Jurkat, Clone E6-1 (cell line): ENCODE results near the gene FAM193B.
A peak's percentile ranks its signal among the peaks of the same experiment; 100 is the strongest.
"Not testable (repeated sequence)": the region's sequence is repeated elsewhere in the genome, so short reads cannot be mapped to it uniquely, and the experiment has no call there.

ENCODE experiments used
- DNase-seq: peaks from one replicate; pipeline ENCODE4 v3.0.0-alpha.2; 2011; ENCODE audit warnings: low read depth, low spot score
- H3K4me3 ChIP-seq: 2 replicates; pipeline ENCODE4 v1.5.1; 2011; ENCODE audit warnings: mild to moderate bottlenecking, low read length, control low read depth, moderate library complexity

The FAM193B gene

GRCh38 chr5:177590406-177590805 lies 36.0 kb upstream of the FAM193B start:
- DNase-seq: no peak
- no peak overlapping the region for H3K4me3 ChIP-seq

- no peak for DNase-seq
- H3K4me3 ChIP-seq: no peak overlapping the region
Measured at GRCh38 chr5:177588413-177588909, 34.1 kb upstream of the FAM193B start.

GRCh38 chr5:177578316-177578715 lies 24.0 kb upstream of the FAM193B start:
- no peak for DNase-seq
- no peak overlapping the region for H3K4me3 ChIP-seq

- no peak overlapping the region for H3K4me3 ChIP-seq
- no peak for DNase-seq
Measured at GRCh38 chr5:177576169-177576568, 21.8 kb upstream of the FAM193B start.

- DNase-seq: no peak
- no peak overlapping the region for H3K4me3 ChIP-seq
Measured at GRCh38 chr5:177575488-177575887, 21.1 kb upstream of the FAM193B start.

- no peak overlapping the region for H3K4me3 ChIP-seq
- no peak for DNase-seq
Measured at GRCh38 chr5:177569894-177570293, 15.5 kb upstream of the FAM193B start.

- DNase-seq: no peak
- no peak overlapping the region for H3K4me3 ChIP-seq
Measured at GRCh38 chr5:177568326-177568725, 14.0 kb upstream of the FAM193B start.

- H3K4me3 ChIP-seq: no peak overlapping the region
- DNase-seq: no peak
Measured at GRCh38 chr5:177565046-177565445, 10.7 kb upstream of the FAM193B start.

GRCh38 chr5:177559446-177559941 lies 5.1 kb upstream of the FAM193B start:
- not testable (repeated sequence) for DNase-seq

GRCh38 chr5:177557796-177558195 lies 3.4 kb upstream of the FAM193B start:
- no peak for DNase-seq
- no peak overlapping the region for H3K4me3 ChIP-seq

More at GRCh38 chr5:177559446-177559941, 5.1 kb upstream of the FAM193B start:
- not testable (repeated sequence) for H3K4me3 ChIP-seq

GRCh38 chr5:177557041-177557647 lies 2.8 kb upstream of the FAM193B start:
- no peak for DNase-seq
- no peak overlapping the region for H3K4me3 ChIP-seq

- no peak for DNase-seq
- no peak overlapping the region for H3K4me3 ChIP-seq
Measured at GRCh38 chr5:177555665-177556064, 1.3 kb upstream of the FAM193B start.

- no peak for DNase-seq
- peak overlapping the region; percentile 63; the same call in 1 of the 2 replicates for H3K4me3 ChIP-seq
Measured at GRCh38 chr5:177555228-177555627, 865 bp upstream of the FAM193B start.

- H3K4me3 ChIP-seq: peak overlapping the region; percentile 79
- no peak for DNase-seq
Measured at GRCh38 chr5:177553671-177554429, 513 bp downstream of the FAM193B start.

GRCh38 chr5:177552839-177553455 lies 1.4 kb downstream of the FAM193B start:
- peak overlapping the region; percentile 79 for H3K4me3 ChIP-seq
- no peak for DNase-seq

- DNase-seq: no peak
Measured at GRCh38 chr5:177550122-177550521, 4.2 kb downstream of the FAM193B start.

GRCh38 chr5:177548495-177548894 lies 5.9 kb downstream of the FAM193B start:
- no peak overlapping the region for H3K4me3 ChIP-seq
- DNase-seq: no peak

More at GRCh38 chr5:177550122-177550521, 4.2 kb downstream of the FAM193B start:
- H3K4me3 ChIP-seq: no peak overlapping the region

- H3K4me3 ChIP-seq: no peak overlapping the region
- no peak for DNase-seq
Measured at GRCh38 chr5:177547736-177548135, 6.6 kb downstream of the FAM193B start.

GRCh38 chr5:177546258-177546741 lies 8.1 kb downstream of the FAM193B start:
- DNase-seq: no peak
- H3K4me3 ChIP-seq: no peak overlapping the region
